ENCODE results near the gene PAIP2.

- TF ChIP-seq CTCF (conservative IDR thresholded peaks at IDR 0.05; ENCODE audit: low read length) (no peak), EZH2phosphoT487 (IDR thresholded peaks at IDR 0.05; ENCODE audit: borderline replicate concordance) (no peak)
These were observed 34.7 kb downstream of the PAIP2 start for GRCh38 chr5:139376364-139376763.

Data from Loucy (cell line).